ENCODE measurements around the gene NHLRC4. TPM values are rescaled to one million over a fixed set of nuclear protein-coding genes. Genes with fewer than 3 reads are reported as not detected.
A peak's percentile ranks its signal among the peaks of the same experiment; 100 is the strongest.

NHLRC4 gene
- total RNA-seq, 1 experiment from 2014 or later = 1.2 TPM

GRCh38 chr16:546909-547770 is 19.7 kb upstream of the NHLRC4 start:
- in situ Hi-C loops (cut with HindIII; ENCODE audit: low pct_unique_long_range_greater_than_20kb, low sequenced_read_pairs) = no loop called here
- DNase-seq (ENCODE audit: low read depth) = peak; percentile 39

GRCh38 chr16:548586-548985 is 18.2 kb upstream of the NHLRC4 start:
- in situ Hi-C loops (cut with HindIII; ENCODE audit: low pct_unique_long_range_greater_than_20kb, low sequenced_read_pairs) = no loop called here
- DNase-seq (ENCODE audit: low read depth) = no peak

- no peak for DNase-seq (ENCODE audit: low read depth)
- in situ Hi-C loops (cut with HindIII; ENCODE audit: low pct_unique_long_range_greater_than_20kb, low sequenced_read_pairs) = no loop called here
Observed at GRCh38 chr16:549544-550263, 17.1 kb upstream of the NHLRC4 start.

- DNase-seq (ENCODE audit: low read depth) = no peak
- in situ Hi-C loops (cut with HindIII; ENCODE audit: low pct_unique_long_range_greater_than_20kb, low sequenced_read_pairs) = no loop called here
Observed at GRCh38 chr16:551210-551609, 15.6 kb upstream of the NHLRC4 start.

GRCh38 chr16:552171-552570 is 14.6 kb upstream of the NHLRC4 start:
- in situ Hi-C loops (cut with HindIII; ENCODE audit: low pct_unique_long_range_greater_than_20kb, low sequenced_read_pairs) = no loop called here
- DNase-seq (ENCODE audit: low read depth) = no peak

GRCh38 chr16:553601-554296 is 13.1 kb upstream of the NHLRC4 start:
- no peak for DNase-seq (ENCODE audit: low read depth)
- in situ Hi-C loops (cut with HindIII; ENCODE audit: low pct_unique_long_range_greater_than_20kb, low sequenced_read_pairs) = no loop called here

GRCh38 chr16:554297-554621 is 12.5 kb upstream of the NHLRC4 start:
- in situ Hi-C loops (cut with HindIII; ENCODE audit: low pct_unique_long_range_greater_than_20kb, low sequenced_read_pairs) = no loop called here

GRCh38 chr16:554640-555365 is 12.0 kb upstream of the NHLRC4 start:
- in situ Hi-C loops (cut with HindIII; ENCODE audit: low pct_unique_long_range_greater_than_20kb, low sequenced_read_pairs) = no loop called here

More at GRCh38 chr16:554297-554621, 12.5 kb upstream of the NHLRC4 start:
- no peak for DNase-seq (ENCODE audit: low read depth)

GRCh38 chr16:555528-556473 is 11.0 kb upstream of the NHLRC4 start:
- in situ Hi-C loops (cut with HindIII; ENCODE audit: low pct_unique_long_range_greater_than_20kb, low sequenced_read_pairs) = no loop called here
- no peak for DNase-seq (ENCODE audit: low read depth)

More at GRCh38 chr16:554640-555365, 12.0 kb upstream of the NHLRC4 start:
- no peak for DNase-seq (ENCODE audit: low read depth)

- in situ Hi-C loops (cut with HindIII; ENCODE audit: low pct_unique_long_range_greater_than_20kb, low sequenced_read_pairs) = no loop called here
- DNase-seq (ENCODE audit: low read depth) = no peak
Observed at GRCh38 chr16:556474-557173, 10.2 kb upstream of the NHLRC4 start.

- in situ Hi-C loops (cut with HindIII; ENCODE audit: low pct_unique_long_range_greater_than_20kb, low sequenced_read_pairs) = no loop called here
- no peak for DNase-seq (ENCODE audit: low read depth)
Observed at GRCh38 chr16:557463-558297, 9.1 kb upstream of the NHLRC4 start.

- in situ Hi-C loops (cut with HindIII; ENCODE audit: low pct_unique_long_range_greater_than_20kb, low sequenced_read_pairs) = no loop called here
- DNase-seq (ENCODE audit: low read depth) = no peak
Observed at GRCh38 chr16:558298-559020, 8.3 kb upstream of the NHLRC4 start.

- in situ Hi-C loops (cut with HindIII; ENCODE audit: low pct_unique_long_range_greater_than_20kb, low sequenced_read_pairs) = no loop called here
- DNase-seq (ENCODE audit: low read depth) = no peak
Observed at GRCh38 chr16:559021-559380, 7.8 kb upstream of the NHLRC4 start.

- in situ Hi-C loops (cut with HindIII; ENCODE audit: low pct_unique_long_range_greater_than_20kb, low sequenced_read_pairs) = no loop called here
- no peak for DNase-seq (ENCODE audit: low read depth)
Observed at GRCh38 chr16:559411-560203, 7.2 kb upstream of the NHLRC4 start.

GRCh38 chr16:560204-560700 is 6.6 kb upstream of the NHLRC4 start, which contains the start of gene PRR35:
PRR35 (plus strand) TSS chr16:560394; CDS start chr16:563295, 2,901 bp downstream.
- in situ Hi-C loops (cut with HindIII; ENCODE audit: low pct_unique_long_range_greater_than_20kb, low sequenced_read_pairs) = no loop called here
- no peak for DNase-seq (ENCODE audit: low read depth)

Data from Caki2 (cell line).